Measurements from ENCODE around the gene PEA15.

Gene PEA15

DNA sequence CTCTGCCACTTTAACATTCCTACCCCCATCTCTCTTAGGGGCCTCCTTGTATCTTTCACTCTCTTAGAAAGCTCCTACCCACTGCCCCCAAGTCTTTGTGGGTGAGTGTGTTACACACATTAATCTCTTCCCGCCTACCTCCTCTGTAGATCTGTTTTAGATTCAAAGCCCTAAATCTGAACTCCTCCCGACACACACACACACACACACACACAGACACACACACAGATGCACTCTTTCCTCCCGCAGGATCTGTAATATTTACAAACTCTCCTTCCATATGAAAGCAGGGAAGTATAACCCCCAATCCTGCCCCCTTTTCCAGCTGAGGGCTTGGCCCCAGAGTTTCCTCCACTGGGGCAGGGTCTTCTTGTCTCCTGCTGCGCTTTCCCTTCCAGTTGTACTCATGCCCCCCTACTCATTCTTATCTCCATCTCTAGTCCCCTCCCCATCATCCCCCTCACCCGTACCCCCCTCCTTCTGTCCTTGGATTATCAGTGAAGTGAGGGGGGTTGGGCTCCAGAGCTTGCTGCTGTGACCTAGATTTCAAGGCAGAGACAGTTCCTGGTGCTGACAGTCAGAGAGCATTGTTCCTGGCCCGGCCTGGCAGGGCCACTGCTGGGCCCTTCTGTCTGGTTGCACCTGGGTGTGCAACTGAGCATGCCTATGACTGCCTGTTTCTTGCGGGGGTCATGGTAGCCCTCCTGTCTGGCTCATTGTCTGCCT is 4.3 kb downstream of the PEA15 start:
- DNase-seq = no peak

DNA sequence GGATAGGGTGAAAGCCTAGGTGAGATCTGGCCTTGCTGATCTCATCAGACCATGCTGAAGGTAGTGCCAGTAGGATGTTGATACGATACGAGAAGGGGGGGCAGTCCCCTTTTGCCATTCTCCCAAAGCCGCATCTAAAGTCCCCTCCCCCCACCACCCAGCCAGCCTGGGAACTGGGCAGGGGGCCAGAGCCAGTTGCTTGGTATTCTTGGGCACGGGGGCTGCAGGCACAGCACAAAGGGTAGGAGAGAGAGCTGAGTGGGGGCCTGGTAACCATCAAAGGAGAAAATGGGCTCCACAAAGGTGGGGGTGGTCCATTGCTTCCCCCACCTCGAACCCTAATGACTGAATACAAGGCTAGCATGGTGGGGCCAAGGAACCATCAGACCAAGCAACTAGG is 5.4 kb downstream of the PEA15 start:
- no peak for DNase-seq

DNA sequence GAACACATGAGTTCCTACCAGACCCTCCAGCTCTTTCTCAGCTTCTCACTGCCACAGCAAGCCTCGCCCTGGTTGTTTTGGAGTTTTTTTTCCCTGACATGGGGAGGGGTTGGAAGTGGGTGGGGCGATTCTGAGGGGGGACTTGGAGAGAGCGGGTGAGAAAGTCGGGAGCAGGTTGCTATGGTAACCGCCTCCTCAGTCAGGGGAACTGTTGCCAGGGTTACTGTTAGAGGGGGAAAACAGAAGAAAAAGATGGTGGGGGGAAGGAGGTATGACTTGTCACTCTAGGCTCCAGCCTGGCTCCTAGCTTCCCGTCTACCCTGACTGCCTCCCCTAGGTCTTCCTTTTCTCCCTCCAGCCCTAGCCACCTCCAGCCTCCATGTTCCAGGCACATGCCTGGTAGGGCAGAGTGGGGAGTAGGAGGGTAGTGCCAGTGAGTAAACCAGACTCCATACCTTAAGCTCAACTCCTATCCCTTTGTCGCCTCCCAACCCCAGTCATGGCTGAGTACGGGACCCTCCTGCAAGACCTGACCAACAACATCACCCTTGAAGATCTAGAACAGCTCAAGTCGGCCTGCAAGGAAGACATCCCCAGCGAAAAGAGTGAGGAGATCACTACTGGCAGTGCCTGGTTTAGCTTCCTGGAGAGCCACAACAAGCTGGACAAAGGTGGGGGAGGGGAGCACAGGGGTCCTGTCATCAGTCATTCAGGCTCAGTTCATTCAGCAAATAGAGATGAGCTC is 6.0 kb downstream of the PEA15 start:
- no peak for DNase-seq

DNA sequence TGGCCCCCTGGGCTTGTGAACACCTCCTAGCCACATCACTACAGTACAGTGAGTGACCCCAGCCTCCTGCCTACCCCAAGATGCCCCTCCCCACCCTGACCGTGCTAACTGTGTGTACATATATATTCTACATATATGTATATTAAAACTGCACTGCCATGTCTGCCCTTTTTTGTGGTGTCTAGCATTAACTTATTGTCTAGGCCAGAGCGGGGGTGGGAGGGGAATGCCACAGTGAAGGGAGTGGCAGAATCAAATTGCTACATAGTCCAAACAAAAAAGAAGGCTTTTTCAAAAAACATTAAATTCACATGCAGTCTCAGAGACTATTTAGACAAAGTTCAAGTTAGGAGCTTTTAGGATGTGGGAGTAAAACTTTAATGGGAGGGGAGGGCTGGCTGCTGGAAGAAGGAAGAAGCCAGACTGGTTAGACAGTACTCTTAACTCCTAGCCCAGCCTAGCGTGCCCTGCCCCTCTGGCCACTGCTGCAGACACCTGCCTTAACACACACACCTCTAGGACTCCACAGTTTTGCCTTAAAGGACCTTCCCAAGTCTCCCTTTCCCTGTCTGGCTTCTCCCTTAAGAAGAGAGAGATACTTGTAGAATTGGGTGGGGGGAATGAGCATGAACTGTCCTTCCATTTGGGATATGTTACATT is 9.4 kb downstream of the PEA15 start:
- DNase-seq = no peak

GRCh38 chr1:160216301-160216700 is 11.1 kb downstream of the PEA15 start:
- no peak for DNase-seq

DNA sequence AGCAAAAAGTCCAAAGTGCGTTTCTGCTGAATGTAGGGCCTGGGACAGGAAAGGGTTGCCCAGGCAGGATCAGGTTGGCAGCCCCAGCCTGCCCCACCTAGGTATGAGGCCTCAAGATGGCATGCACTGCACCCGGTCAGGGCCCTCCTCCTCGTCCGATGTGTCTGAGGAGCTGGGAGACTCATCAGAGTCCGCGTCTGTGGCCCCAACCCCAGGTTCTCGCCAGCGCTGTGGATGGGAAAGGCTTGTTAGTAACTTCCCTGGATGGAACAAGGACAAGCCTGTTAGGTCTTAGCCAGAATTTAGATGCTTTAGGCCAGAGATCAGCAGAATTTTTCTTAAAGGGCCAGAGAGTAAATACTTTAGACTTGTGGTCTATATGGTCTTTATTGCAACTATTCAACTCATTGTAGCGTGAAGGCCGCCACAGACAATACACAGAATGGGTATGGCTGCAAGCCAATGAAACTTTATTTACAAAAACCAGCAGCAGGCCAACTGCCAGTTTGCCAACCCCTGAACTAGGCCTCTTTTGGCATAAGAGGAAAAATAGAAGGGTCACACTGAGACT is 12.4 kb downstream of the PEA15 start:
- no peak for DNase-seq

- DNase-seq = no peak
Measured at GRCh38 chr1:160219062-160219929, 14.1 kb downstream of the PEA15 start.

DNA sequence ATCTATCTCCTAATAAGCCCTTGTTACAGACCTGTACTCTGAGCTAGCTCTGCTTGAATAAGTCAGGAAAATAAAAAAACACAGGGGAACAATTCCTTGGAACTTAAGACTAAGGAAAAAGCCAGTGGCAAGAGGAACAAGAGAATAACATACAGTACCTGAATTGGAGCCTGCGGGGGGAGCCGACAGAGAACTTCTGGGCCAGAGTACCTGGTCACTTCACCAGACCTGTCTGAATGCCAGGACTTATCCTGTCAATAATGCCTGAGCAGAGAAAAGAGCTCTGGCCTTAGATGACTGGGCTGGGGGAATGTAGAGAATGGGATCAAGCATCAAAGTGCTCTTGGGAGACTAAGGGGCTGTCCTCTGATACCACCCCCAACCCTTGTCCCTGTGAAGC is 15.1 kb downstream of the PEA15 start:
- no peak for DNase-seq

- DNase-seq = no peak
Measured at GRCh38 chr1:160221089-160221488, 15.9 kb downstream of the PEA15 start.

DNA sequence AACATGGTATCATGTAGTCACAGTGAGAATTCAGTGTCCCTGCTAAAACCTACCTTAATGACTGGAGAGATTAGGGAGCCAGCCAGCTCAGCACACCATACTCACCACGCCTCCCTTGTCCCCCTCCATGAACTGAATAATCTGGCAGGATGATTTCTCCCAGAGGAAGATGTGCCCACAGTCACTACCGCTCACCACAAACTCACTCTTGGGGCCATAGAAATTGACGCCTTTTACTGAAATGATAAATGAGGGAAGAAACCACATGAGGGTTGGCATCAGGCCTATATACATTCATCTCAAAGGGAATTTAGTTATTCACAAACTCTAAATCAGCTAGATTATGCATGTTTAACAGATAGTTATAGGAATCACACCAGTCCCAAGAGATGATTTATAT is 17.4 kb downstream of the PEA15 start:
- DNase-seq = no peak

- no peak for DNase-seq
Measured at GRCh38 chr1:160224606-160225005, 19.4 kb downstream of the PEA15 start.

- DNase-seq = no peak
Measured at GRCh38 chr1:160225345-160225744, 20.2 kb downstream of the PEA15 start.

DNA sequence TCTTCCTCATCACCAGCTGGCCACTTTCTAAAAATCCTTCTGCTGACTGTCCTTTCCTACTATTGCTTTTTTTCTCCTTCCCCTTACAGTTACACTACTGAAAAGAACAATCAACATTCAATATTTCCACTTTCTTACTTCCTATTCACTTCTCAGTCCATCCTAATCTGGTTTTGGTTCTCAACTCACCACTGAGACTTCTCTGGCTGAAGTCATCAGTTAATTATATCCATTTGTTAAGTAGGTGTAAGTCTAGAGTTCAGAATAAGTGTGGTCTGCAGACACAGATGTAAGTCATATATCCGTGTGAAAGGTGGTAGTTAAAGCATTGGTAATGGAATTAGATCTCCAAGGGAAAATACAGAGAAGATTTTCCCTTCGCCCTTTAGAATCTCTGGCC is 21.4 kb downstream of the PEA15 start:
- no peak for DNase-seq

GRCh38 chr1:160227034-160227433 is 21.9 kb downstream of the PEA15 start:
- no peak for DNase-seq

- DNase-seq = no peak
Measured at GRCh38 chr1:160227561-160227960, 22.4 kb downstream of the PEA15 start.

DNA sequence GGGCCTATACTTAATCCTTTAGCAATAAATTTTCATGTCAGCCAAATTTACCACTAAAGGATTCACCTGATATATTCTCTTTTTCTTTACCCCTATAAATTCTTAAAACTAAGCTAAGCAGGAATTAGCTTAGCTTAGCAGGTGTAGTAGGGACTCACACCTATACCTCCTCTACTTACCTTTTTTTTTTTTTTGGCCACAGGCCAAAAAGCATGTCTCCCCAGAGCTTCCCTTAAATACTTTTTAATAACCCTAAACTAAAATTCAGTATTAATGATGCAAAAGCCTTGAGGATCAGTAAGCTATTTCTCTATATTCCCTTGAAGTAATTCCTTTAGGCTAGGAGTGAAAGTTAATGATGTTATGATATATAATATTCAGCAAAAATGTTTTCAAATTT is 23.2 kb downstream of the PEA15 start:
- DNase-seq = no peak

GRCh38 chr1:160232911-160233310 is 27.7 kb downstream of the PEA15 start:
- no peak for DNase-seq

- DNase-seq = no peak
Measured at GRCh38 chr1:160236806-160237205, 31.6 kb downstream of the PEA15 start.

- DNase-seq = no peak
Measured at GRCh38 chr1:160237558-160237957, 32.4 kb downstream of the PEA15 start.

- DNase-seq = no peak
Measured at GRCh38 chr1:160238408-160238807, 33.2 kb downstream of the PEA15 start.

GRCh38 chr1:160239582-160240299 is 34.6 kb downstream of the PEA15 start:
- no peak for DNase-seq

DNA sequence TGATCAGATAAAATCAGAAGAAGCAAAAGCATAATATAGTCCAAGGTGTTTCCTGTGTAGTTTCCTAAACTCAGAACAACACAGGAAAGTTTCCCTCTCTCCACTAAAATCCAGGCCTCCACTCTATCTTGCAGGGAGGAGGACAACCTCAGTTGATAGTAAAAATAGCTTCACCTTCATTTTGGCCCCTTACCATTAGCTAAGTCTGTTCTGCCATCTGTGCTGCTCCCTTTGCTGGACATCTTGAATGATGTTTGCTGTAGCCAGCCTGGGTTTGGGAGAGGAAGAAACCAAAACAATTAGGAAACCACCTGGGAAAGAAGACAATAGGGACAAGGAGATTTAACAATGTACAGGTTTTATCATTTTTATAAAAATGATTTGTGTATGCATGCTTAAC is 38.6 kb downstream of the PEA15 start:
- DNase-seq = no peak

Measured in activated CD4-positive, alpha-beta T cell treated with anti-CD3 and anti-CD28 coated beads for 1 hour (primary cell).